GM12892 (cell line): ENCODE results near the gene STPG2.

ENCODE experiments used
- POLR2A ChIP-seq: IDR thresholded peaks from 2 replicates; pipeline ENCODE4 v1.6.1; 2011; ENCODE audit warnings: low read depth, low read length, control low read depth
- TAF1 ChIP-seq: IDR thresholded peaks from 2 replicates; pipeline ENCODE4 v1.6.1; 2011; ENCODE audit warnings: low read depth, mild to moderate bottlenecking, control low read depth, low read length, borderline replicate concordance

DNA sequence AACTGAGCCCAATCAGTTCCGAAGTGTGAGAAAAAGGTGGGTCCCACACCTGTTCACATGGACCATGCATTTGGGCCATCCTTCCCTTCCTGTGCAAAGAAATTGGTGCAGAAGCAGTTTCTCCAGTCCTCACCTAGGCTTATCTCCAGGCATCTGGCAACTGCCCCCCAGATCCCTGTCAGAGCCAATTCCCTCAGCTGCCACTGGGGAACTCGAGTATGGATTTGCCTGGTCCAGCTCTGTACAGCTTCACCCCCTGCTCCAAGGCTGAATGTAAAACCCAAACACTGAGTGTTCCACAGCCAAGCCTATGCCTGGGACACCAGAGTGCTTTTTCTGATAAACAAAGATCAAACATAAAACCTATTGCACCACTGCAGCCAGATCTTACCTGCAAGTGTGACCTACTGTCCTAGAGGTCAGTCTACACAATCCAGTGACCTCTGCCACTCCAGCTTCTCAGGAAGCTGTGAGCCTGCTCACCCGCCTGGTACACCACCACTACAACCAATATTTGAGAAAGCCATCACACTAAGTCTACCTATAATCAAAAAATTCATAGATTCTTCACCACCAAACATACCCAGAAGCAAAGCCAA lies 136.4 kb downstream of the STPG2 start:
- no peak for TF ChIP-seq TAF1
- TF ChIP-seq POLR2A, result no peak
